Upper lobe of left lung (tissue), 6 donors: Measurements from ENCODE around the gene DNMT3A. TPM values are rescaled to one million over a fixed set of nuclear protein-coding genes. Genes with fewer than 3 reads are reported as not detected.

Source experiments
- ATAC-seq, 2 donors: fragments of 200-7000 bp; cut with Tn5 transposase; one replicate each; pipeline ENCODE4 v1.9.1; 2022; ENCODE audit warnings: mild to moderate bottlenecking in 2 of 2, moderate library complexity in 2 of 2; ENCODE audit not compliant: low FRiP score in 2 of 2
- DNase-seq, 2 donors: peaks; one replicate each; pipeline ENCODE4 v3.0.0-alpha.2; 2019 to 2020
- H3K27ac ChIP-seq, 4 donors: fragments of 200-600 bp; sonication (generic); one replicate each; pipeline ENCODE4 v1.5.1; 2016 to 2019
- H3K27me3 ChIP-seq, 4 donors: fragments of 200-600 bp; sonication (generic); one replicate each; pipeline ENCODE4 v1.5.1; 2017 to 2019
- H3K36me3 ChIP-seq, 4 donors: fragments of 200-600 bp; sonication (generic); one replicate each; pipeline ENCODE4 v1.5.1; 2016 to 2019
- H3K4me1 ChIP-seq, 4 donors: fragments of 200-600 bp; sonication (generic); one replicate each; pipeline ENCODE4 v1.5.1; 2018 to 2019
- H3K4me3 ChIP-seq, 4 donors: fragments of 200-600 bp; sonication (generic); one replicate each; pipeline ENCODE4 v1.5.1; 2017 to 2019; ENCODE audit warnings: mild to moderate bottlenecking in 2 of 4, moderate library complexity in 1 of 4
- H3K9me3 ChIP-seq, 4 donors: fragments of 200-600 bp; sonication (generic); one replicate each; pipeline ENCODE4 v1.5.1; 2018 to 2019
- EP300 ChIP-seq, 4 donors: sonication (generic); formaldehyde crosslinking; IDR thresholded peaks; one replicate each; pipeline ENCODE4 v1.5.1; 2017; ENCODE audit warnings: antibody characterized with exemption in 4 of 4, control low read depth in 2 of 4
- POLR2A ChIP-seq, 4 donors: fragments of 450-650 bp; IDR thresholded peaks; one replicate each; pipeline ENCODE4 v1.5.1; 2016 to 2017; ENCODE audit warnings: antibody characterized with exemption in 4 of 4, mild to moderate bottlenecking in 2 of 4
- POLR2AphosphoS5 ChIP-seq, 2 donors: sonication (generic); formaldehyde crosslinking; IDR thresholded peaks; one replicate each; pipeline ENCODE4 v1.5.1; 2017; ENCODE audit warnings: antibody characterized with exemption in 2 of 2
- WGBS, 2 donors: methylation state at CpG; one replicate each; pipeline ENCODE4 v1.1.5; 2017 to 2018; 5-methylcytosine and 5-hydroxymethylcytosine counted together
- total RNA-seq, 6 donors: library from RNA; depleted of rRNA in 4 of 6; stranded (reverse); fragments of >200 nt in 4 of 6; gene quantifications; one replicate each; pipeline versions ENCODE4 v1.1.0 to v1.2.1, GENCODE V29; 2016 to 2021
- TF ChIP-seq, protein P1 (sequence below), 6 experiments: fragments of 450-650 bp in 4 of 6; fragments of 200-600 bp in 2 of 6; sonication (generic) in 2 of 6; IDR thresholded peaks; one replicate each; pipeline ENCODE4 v1.5.1; 2016 to 2019; ENCODE audit warnings: antibody characterized with exemption in 6 of 6
- donor health status: DM: no; HTN: no; CAD: no; lungs with moderate emphysema.
- donor health status: DM: no; HTN: yes; CAD: no; lungs with severe emphysema.

Gene DNMT3A
- total RNA-seq, 6 donors from 2014 or later, result 7.8 to 49.2 (median 30.4) TPM

DNA sequence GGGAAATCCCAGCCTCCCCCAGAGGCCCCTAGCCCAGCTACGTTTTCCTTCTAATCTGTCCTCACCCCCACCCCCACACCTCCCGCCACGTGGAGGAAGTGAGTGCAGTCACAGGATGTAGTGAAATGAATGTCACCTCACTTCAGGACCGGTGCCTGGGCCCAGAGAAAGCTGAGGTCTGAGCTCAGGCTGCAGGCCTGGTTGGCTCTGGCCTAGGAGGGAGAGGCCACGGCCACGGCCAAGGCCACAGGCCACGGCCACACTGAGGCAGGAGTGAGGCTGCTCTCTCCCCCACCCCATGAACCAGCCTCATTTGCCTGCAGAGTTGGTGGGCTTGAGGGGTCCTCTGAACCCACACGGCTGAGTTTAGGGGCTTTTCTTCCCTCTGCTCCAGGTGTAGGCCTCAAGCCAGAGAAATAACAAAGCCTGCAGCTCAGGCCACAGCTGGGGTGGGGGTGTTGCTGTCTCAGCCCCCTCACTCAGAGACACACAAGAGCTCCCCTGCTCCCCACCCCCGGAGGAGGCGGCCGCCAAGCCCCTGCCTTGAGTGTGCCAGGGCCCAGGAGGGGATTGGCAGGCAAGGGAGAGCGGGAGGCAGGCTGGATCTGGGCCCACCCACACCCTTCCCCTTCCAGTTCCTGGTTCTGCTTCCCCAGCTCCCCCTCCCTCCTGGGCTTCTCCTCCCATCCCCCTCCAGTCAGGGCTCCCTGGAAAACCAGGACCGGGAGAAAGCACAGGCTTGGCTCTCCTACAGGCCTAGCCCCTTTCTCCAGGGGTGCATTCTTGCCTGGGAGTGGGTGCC, 27.0 kb downstream of the DNMT3A start:
- peak overlapping the region; percentile 43 to 86 (median 68) for H3K27ac ChIP-seq
- peaks cover 0 to 19% (median 7%) of the 10 kb centered on the region in 4 donors for H3K36me3 ChIP-seq
- H3K4me3 ChIP-seq, result no peak overlapping the region
- peak in 1 of 2 donors; percentile 66 for DNase-seq
- no peaks in the 10 kb centered on the region for H3K9me3 ChIP-seq
- ATAC-seq, result peak; percentile 72 to 79
- H3K27me3 ChIP-seq, result no peaks in the 10 kb centered on the region
- no peak for TF ChIP-seq EP300 (IDR thresholded peaks at IDR 0.05)
- TF ChIP-seq POLR2AphosphoS5 (IDR thresholded peaks at IDR 0.05), result peak in 1 of 2 donors; percentile 48
- WGBS, 2 donors, result 21 to 24% methylated on average over 9 to 13 of the region's 13 CpGs
- H3K4me1 ChIP-seq, result peaks cover 47 to 62% (median 54%) of the 10 kb centered on the region in 4 donors

DNA sequence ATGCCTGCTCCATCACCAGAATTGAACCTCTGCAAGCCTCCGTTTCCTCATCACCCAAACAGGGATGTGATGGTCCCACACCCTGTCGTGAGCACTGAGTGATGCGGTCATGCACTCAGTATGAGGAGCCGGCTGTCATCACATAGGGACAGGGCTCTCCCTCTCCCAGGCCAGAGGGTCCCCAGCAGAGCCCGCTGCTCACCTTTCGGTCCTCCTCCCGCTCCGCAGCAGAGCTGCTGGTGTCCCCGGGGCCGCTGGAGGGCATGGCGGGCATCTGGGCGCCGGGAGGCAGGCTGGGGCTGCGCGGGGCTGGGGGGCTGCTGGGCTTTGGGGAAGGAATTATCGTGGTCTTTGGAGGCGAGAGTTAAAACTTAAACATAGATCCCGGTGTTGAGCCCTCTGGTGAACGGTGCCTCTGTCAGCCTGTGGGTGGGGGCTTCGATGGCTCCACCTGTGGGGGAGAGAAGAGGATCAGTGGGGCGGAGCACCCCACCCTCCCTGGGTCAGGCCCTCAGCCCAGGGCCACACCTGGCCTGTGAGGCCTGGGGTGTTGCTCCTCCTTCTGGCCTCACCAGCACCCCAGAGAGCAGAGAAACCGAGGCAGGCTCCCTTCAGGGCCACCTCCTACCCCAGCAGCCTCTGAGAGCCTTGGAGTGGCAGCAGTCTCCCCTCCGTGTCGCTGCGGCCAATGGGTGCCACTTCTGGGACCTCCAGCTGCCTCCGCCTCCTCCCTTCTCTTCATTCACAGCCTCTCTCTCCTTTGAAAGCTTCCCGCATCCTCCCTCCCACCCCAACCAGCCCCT, 27.8 kb downstream of the DNMT3A start:
- Histone ChIP-seq H3K4me1 (peaks cover 47 to 69% (median 54%) of the 10 kb centered on the region in 4 donors), H3K27ac (peak overlapping the region; percentile 43 to 86 (median 68)), H3K9me3 (no peaks in the 10 kb centered on the region), H3K36me3 (peaks cover 0 to 19% (median 7%) of the 10 kb centered on the region in 4 donors), H3K4me3 (no peak overlapping the region), H3K27me3 (no peaks in the 10 kb centered on the region)
- DNase-seq (no peak), ATAC-seq (no peak)
- WGBS, 2 donors, result 81 to 83% methylated on average over 6 to 27 of the region's 27 CpGs
- TF ChIP-seq POLR2A (IDR thresholded peaks at IDR 0.05), result no peak
- TF ChIP-seq, protein P1, sequence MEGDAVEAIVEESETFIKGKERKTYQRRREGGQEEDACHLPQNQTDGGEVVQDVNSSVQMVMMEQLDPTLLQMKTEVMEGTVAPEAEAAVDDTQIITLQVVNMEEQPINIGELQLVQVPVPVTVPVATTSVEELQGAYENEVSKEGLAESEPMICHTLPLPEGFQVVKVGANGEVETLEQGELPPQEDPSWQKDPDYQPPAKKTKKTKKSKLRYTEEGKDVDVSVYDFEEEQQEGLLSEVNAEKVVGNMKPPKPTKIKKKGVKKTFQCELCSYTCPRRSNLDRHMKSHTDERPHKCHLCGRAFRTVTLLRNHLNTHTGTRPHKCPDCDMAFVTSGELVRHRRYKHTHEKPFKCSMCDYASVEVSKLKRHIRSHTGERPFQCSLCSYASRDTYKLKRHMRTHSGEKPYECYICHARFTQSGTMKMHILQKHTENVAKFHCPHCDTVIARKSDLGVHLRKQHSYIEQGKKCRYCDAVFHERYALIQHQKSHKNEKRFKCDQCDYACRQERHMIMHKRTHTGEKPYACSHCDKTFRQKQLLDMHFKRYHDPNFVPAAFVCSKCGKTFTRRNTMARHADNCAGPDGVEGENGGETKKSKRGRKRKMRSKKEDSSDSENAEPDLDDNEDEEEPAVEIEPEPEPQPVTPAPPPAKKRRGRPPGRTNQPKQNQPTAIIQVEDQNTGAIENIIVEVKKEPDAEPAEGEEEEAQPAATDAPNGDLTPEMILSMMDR (IDR thresholded peaks at IDR 0.05), result no peak
- no peak for TF ChIP-seq POLR2AphosphoS5 (IDR thresholded peaks at IDR 0.05)
- no peak for TF ChIP-seq EP300 (IDR thresholded peaks at IDR 0.05)

DNA sequence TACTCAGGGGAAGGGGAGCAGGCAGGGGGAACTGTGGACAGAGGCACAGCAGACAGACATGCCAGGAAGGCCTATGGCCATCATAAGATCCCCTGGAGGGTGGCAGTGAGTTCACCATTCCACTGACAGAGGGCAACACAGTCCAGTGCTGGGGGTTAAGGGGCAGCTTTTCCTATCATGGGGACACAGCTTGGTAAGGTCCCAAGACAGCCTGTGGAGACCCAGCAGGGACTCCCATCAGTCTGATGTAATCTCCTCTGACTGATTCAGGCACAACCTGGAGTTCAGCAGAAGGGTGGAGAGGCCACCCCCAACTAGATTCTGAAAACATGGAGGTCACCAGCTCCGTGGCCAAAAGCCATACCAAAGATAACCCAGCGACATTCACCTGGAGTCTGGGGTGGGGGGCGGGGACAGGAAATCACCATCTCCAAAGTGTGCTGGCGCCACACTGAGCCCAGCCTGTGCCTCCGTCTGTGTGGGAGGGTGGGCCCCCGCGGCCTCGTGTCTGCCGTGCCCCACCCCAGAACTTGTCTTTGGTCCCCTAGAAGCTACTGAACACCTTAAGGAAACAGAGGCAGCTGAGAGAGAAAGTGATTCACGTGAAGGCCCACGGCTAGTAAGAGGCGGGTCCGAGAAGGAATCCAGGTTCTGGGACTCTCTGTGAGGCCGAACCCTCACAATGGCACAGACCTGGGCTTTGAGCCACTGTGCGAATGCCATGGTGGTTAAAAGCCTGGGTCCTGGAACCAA, 28.6 kb downstream of the DNMT3A start:
- Histone ChIP-seq H3K27ac (peak overlapping the region in 1 of 4 donors; percentile 71), H3K4me1 (peaks cover 47 to 69% (median 54%) of the 10 kb centered on the region in 4 donors), H3K9me3 (no peaks in the 10 kb centered on the region), H3K4me3 (no peak overlapping the region), H3K36me3 (peaks cover 0 to 20% (median 7%) of the 10 kb centered on the region in 4 donors), H3K27me3 (no peaks in the 10 kb centered on the region)
- 75 to 80% methylated on average over 6 to 15 of the region's 15 CpGs for WGBS, 2 donors
- DNase-seq, result no peak
- no peak for ATAC-seq
- TF ChIP-seq, protein P1 (IDR thresholded peaks at IDR 0.05), result no peak
- TF ChIP-seq POLR2AphosphoS5 (IDR thresholded peaks at IDR 0.05), result no peak
- TF ChIP-seq POLR2A (IDR thresholded peaks at IDR 0.05), result no peak
- TF ChIP-seq EP300 (IDR thresholded peaks at IDR 0.05), result no peak

- no peak for ATAC-seq
Measured at GRCh38 chr2:25311865-25312575, 29.7 kb downstream of the DNMT3A start.

More at GRCh38 chr2:25311865-25312575, 29.7 kb downstream of the DNMT3A start:
- TF ChIP-seq EP300 (IDR thresholded peaks at IDR 0.05), result no peak
- no peak for TF ChIP-seq POLR2A (IDR thresholded peaks at IDR 0.05)
- TF ChIP-seq POLR2AphosphoS5 (IDR thresholded peaks at IDR 0.05), result no peak
- TF ChIP-seq, protein P1 (IDR thresholded peaks at IDR 0.05), result no peak
- Histone ChIP-seq H3K27ac (no peak overlapping the region), H3K4me1 (peaks cover 49 to 69% (median 57%) of the 10 kb centered on the region in 4 donors), H3K9me3 (no peaks in the 10 kb centered on the region), H3K27me3 (no peaks in the 10 kb centered on the region), H3K4me3 (no peak overlapping the region), H3K36me3 (peaks cover 0 to 21% (median 7%) of the 10 kb centered on the region in 4 donors)
- DNase-seq, result no peak
- WGBS, 2 donors, result 80 to 93% methylated on average over 3 to 13 of the region's 23 CpGs
